Adrenal gland (tissue), 12 donors: Measurements from ENCODE around the gene CHRDL1. TPM values are rescaled to one million over a fixed set of nuclear protein-coding genes. Genes with fewer than 3 reads are reported as not detected.

Source experiments
- DNase-seq, 7 donors: peaks; one replicate each; pipeline ENCODE4 v3.0.0-alpha.2; 2019 to 2020
- H3K27ac ChIP-seq, 5 donors: fragments of 200-600 bp; sonication (generic) in 4 of 5; 1 replicate in 3 of 5; 2 replicates in 2 of 5; pipeline versions ENCODE4 v1.5.1 to v1.8.0; 2016 to 2020; ENCODE audit warnings: mild to moderate bottlenecking in 1 of 5
- H3K27me3 ChIP-seq: fragments of 200-600 bp; 2 replicates; pipeline ENCODE4 v1.8.0; 2021
- H3K36me3 ChIP-seq, 2 donors: fragments of 200-600 bp; replicated peaks in 1 of 2; 1 replicate in 1 of 2; 2 replicates in 1 of 2; pipeline versions ENCODE4 v1.5.1 to v1.8.0; 2018 to 2022
- H3K4me1 ChIP-seq, 2 donors: fragments of 200-600 bp; replicated peaks in 1 of 2; 1 replicate in 1 of 2; 2 replicates in 1 of 2; pipeline versions ENCODE4 v1.5.1 to v1.8.0; 2018 to 2021
- H3K4me3 ChIP-seq, 4 donors: fragments of 200-600 bp; sonication (generic) in 3 of 4; one replicate each; pipeline ENCODE4 v1.5.1; 2016 to 2018
- H3K9me3 ChIP-seq, 3 donors: fragments of 200-600 bp; sonication (generic) in 1 of 3; replicated peaks in 1 of 3; 1 replicate in 2 of 3; 2 replicates in 1 of 3; pipeline versions ENCODE4 v1.5.1 to v1.8.0; 2016 to 2021
- CTCF ChIP-seq, 6 experiments: fragments of 450-650 bp in 4 of 6; fragments of 200-600 bp in 2 of 6; sonication (generic) in 1 of 6; IDR thresholded peaks; 1 replicate in 5 of 6; 2 replicates in 1 of 6; pipeline versions ENCODE4 v1.5.1 to v1.8.0; 2016 to 2021; ENCODE audit warnings: antibody characterized with exemption in 6 of 6, mild to moderate bottlenecking in 2 of 6, moderate library complexity in 1 of 6
- POLR2A ChIP-seq, 2 donors: fragments of 450-650 bp; IDR thresholded peaks; one replicate each; pipeline ENCODE4 v1.6.1; 2017; ENCODE audit warnings: antibody characterized with exemption in 2 of 2, mild to moderate bottlenecking in 2 of 2, moderate library complexity in 1 of 2
- WGBS, 4 donors: extraction: QIAGEN DNeasy Blood & Tissue Kit in 2 of 4; methylation state at CpG; one replicate each; pipeline versions ENCODE4 v1.1.5 to v1.1.7; 2013 to 2017; 5-methylcytosine and 5-hydroxymethylcytosine counted together
- intact Hi-C, 2 donors: fragments of 100-400 bp; cut with DNase I; formaldehyde crosslinking; loops; one replicate each; pipeline versions ENCODE4 v1.14.1 to v1.15.0; 2022 to 2023
- polyA plus RNA-seq, 3 donors: library from polyadenylated mRNA; stranded (reverse); fragments of 200-250 nt in 2 of 3; fragments of 350-450 nt in 1 of 3; fragmentation: Illumina TruSeq in 1 of 3; extraction: RNeasy Lipid Tissue Mini Kit (QIAGEN cat#74804) in 1 of 3; gene quantifications; one replicate each; pipeline ENCODE4 v1.2.3, GENCODE V29; 2013 to 2014
- total RNA-seq, 9 donors: library from RNA; depleted of rRNA in 4 of 9; stranded (reverse); fragments of >200 nt in 4 of 9; fragments of 120-200 nt in 1 of 9; fragmentation: NEBNext Ultra II Directional in 1 of 9; extraction: Animal tissue kit (Norgen Biotek cat#: 25700) in 1 of 9; gene quantifications; one replicate each; pipeline versions ENCODE4 v1.1.0 to v1.2.4, GENCODE V29; 2013 to 2023
- donor health status: healthy with polysubstance abuse.
- donor health status: Bipolar disorder and iron deficiency.
- donor health status: DM: yes; HTN: yes; CAD: no.
- donor health status: DM: no; HTN: no; CAD: no.
- donor health status: DM: no; HTN: no; CAD: no.
- donor health status: DM: yes; HTN: yes; CAD: no.

The CHRDL1 gene
- total and polyA plus RNA-seq, 12 donors, result 0.22 to 14.1 (median 4.5) TPM

DNA sequence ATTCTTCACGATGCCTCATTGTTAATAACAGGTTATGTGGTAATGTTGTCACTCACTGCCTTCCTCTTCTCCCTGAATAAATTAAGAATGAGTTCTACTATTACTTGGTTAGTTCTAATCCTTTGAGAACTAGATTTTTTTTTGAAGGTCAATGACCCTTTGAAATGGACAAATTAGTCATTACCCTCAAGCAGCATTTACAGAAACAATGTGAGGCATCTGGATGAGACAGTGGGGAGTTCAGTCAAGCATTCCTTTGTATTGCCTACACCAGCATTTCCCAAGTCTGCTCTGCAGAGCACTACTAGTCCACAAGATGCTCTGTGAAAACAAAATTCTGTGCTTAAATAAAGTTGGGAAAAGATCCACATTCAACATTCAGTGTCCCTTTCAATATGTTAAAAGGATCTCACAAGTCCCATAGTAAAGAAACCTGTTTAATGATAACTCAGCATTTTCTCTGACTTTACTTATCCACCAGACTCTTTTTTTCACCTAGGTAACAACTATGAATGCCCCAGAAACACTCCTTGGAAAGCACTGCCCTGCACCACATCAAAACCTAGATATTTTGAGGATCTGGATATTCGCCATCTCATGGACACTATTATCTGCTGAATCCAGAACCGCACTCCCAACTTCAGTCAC, 60.6 kb downstream of the CHRDL1 start:
- intact Hi-C loops, result no loop called here
- Histone ChIP-seq H3K9me3 (no peaks in the 10 kb centered on the region), H3K27me3 (peaks cover 33% of the 10 kb centered on the region), H3K27ac (no peak overlapping the region), H3K4me1 (no peaks in the 10 kb centered on the region), H3K36me3 (no peaks in the 10 kb centered on the region), H3K4me3 (no peak overlapping the region)
- WGBS, 4 donors, result 64 to 80% (median 76%) methylated on average over 3 of the region's 3 CpGs
- no peak for TF ChIP-seq POLR2A (IDR thresholded peaks at IDR 0.05)
- no peak for TF ChIP-seq CTCF (IDR thresholded peaks at IDR 0.05)
- DNase-seq, result no peak

GRCh38 chrX:110734271-110734670, 61.3 kb downstream of the CHRDL1 start:
- no peaks in the 10 kb centered on the region for H3K4me1 ChIP-seq
- no peak overlapping the region for H3K27ac ChIP-seq
- no peak for DNase-seq
- H3K27me3 ChIP-seq, result peaks cover 29% of the 10 kb centered on the region
- intact Hi-C loops, result no loop called here
- 17 to 53% (median 21%) methylated on average over 1 of the region's 1 CpG for WGBS, 4 donors
- no peaks in the 10 kb centered on the region for H3K9me3 ChIP-seq
- no peak for TF ChIP-seq CTCF (IDR thresholded peaks at IDR 0.05)
- TF ChIP-seq POLR2A (IDR thresholded peaks at IDR 0.05), result no peak
- no peak overlapping the region for H3K4me3 ChIP-seq
- no peaks in the 10 kb centered on the region for H3K36me3 ChIP-seq

GRCh38 chrX:110733166-110733565, 62.5 kb downstream of the CHRDL1 start:
- no peaks in the 10 kb centered on the region for H3K4me1 ChIP-seq
- intact Hi-C loops, result no loop called here
- H3K9me3 ChIP-seq, result no peaks in the 10 kb centered on the region
- 77 to 88% (median 80%) methylated on average over 1 to 2 of the region's 2 CpGs; no CpG with 5 or more reads in 1 of the 4 donors for WGBS, 4 donors
- no peak for DNase-seq
- H3K27me3 ChIP-seq, result peaks cover 29% of the 10 kb centered on the region
- no peak overlapping the region for H3K27ac ChIP-seq
- no peaks in the 10 kb centered on the region for H3K36me3 ChIP-seq
- no peak overlapping the region for H3K4me3 ChIP-seq
- no peak for TF ChIP-seq POLR2A (IDR thresholded peaks at IDR 0.05)
- TF ChIP-seq CTCF (IDR thresholded peaks at IDR 0.05), result no peak

GRCh38 chrX:110732266-110732665, 63.4 kb downstream of the CHRDL1 start:
- TF ChIP-seq CTCF (IDR thresholded peaks at IDR 0.05), result no peak
- no peak for TF ChIP-seq POLR2A (IDR thresholded peaks at IDR 0.05)
- no peak overlapping the region for H3K27ac ChIP-seq

More at GRCh38 chrX:110732266-110732665, 63.4 kb downstream of the CHRDL1 start:
- intact Hi-C loops, result no loop called here
- Histone ChIP-seq H3K9me3 (no peaks in the 10 kb centered on the region), H3K27me3 (peaks cover 29% of the 10 kb centered on the region), H3K4me3 (no peak overlapping the region), H3K4me1 (no peaks in the 10 kb centered on the region), H3K36me3 (no peaks in the 10 kb centered on the region)
- no peak for DNase-seq
- 30 to 34% (median 32%) methylated on average over 5 to 6 of the region's 6 CpGs for WGBS, 4 donors
